PC-9 (cell line): ENCODE measurements around the gene FNDC3B. TPM values are rescaled to one million over a fixed set of nuclear protein-coding genes. Genes with fewer than 3 reads are reported as not detected.
"Not testable (repeated sequence)": the region's sequence is repeated elsewhere in the genome, so short reads cannot be mapped to it uniquely, and the experiment has no call there.

Experiments
- Bru-seq: library from RNA; stranded (reverse); fragments of 400-500 nt; gene quantifications from one replicate; lab custom pipeline; 2021; lab: Mats Ljungman, UMichigan
- BruChase-seq, 2 experiments: library from RNA; stranded (reverse); fragments of 400-500 nt; gene quantifications; one replicate each; lab custom pipeline; 2021; lab: Mats Ljungman, UMichigan
- BruUV-seq: library from RNA; stranded (reverse); fragments of 400-500 nt; replicated peaks from 2 replicates; lab custom pipeline; 2021; lab: Mats Ljungman, UMichigan
- CTCF ChIA-PET: fragments of 300-600 bp; sonication (Branson Sonifier 250); formaldehyde crosslinking; loops from one replicate; lab custom pipeline; 2022; ENCODE audit warnings: antibody characterized with exemption; lab: Charles Lee
- POLR2A ChIA-PET: fragments of 300-600 bp; sonication (Branson Sonifier 250); formaldehyde crosslinking; loops from one replicate; lab custom pipeline; 2022; ENCODE audit warnings: antibody characterized with exemption; ENCODE audit not compliant: unreplicated experiment; lab: Charles Lee
- DNase-seq, 2 experiments: peaks; one replicate each; pipeline versions ENCODE4 v3.0.0 to v3.0.0-alpha.2; 2015 to 2022; ENCODE audit warnings: mixed read lengths in 1 of 2
- H2AFZ ChIP-seq: fragments of 200-600 bp; sonication (generic); 2 replicates; pipeline ENCODE4 v1.8.1; 2017; ENCODE audit warnings: antibody characterized with exemption
- H3F3A ChIP-seq: fragments of 200-600 bp; sonication (generic); 2 replicates; pipeline ENCODE4 v1.8.1; 2017; ENCODE audit warnings: antibody characterized with exemption, mild to moderate bottlenecking, low read depth; ENCODE audit not compliant: insufficient read depth
- H3K27ac ChIP-seq: fragments of 200-600 bp; sonication (generic); 2 replicates; pipeline ENCODE4 v1.6.1; 2016; ENCODE audit warnings: mixed run types
- H3K27me3 ChIP-seq: fragments of 200-600 bp; sonication (generic); 2 replicates; pipeline ENCODE4 v1.6.1; 2016; ENCODE audit warnings: low read depth, mixed run types; ENCODE audit not compliant: insufficient read depth
- H3K36me3 ChIP-seq: fragments of 200-600 bp; sonication (generic); 2 replicates; pipeline ENCODE4 v1.6.1; 2016; ENCODE audit warnings: low read depth, mixed run types
- H3K4me1 ChIP-seq: fragments of 200-600 bp; sonication (generic); replicated peaks from 2 replicates; pipeline ENCODE4 v1.6.1; 2016; ENCODE audit warnings: mixed run types; ENCODE audit not compliant: insufficient read depth
- H3K4me2 ChIP-seq: fragments of 200-600 bp; sonication (generic); 2 replicates; pipeline ENCODE4 v1.6.1; 2017; ENCODE audit warnings: mixed run types
- H3K4me3 ChIP-seq: fragments of 200-600 bp; sonication (generic); 2 replicates; pipeline ENCODE4 v1.6.1; 2016; ENCODE audit warnings: mixed run types
- H3K79me2 ChIP-seq: fragments of 200-600 bp; sonication (generic); 2 replicates; pipeline ENCODE4 v1.6.1; 2017; ENCODE audit warnings: low read depth, mixed run types
- H3K9me2 ChIP-seq: fragments of 200-600 bp; sonication (generic); 2 replicates; pipeline ENCODE4 v1.8.1; 2017; ENCODE audit warnings: mild to moderate bottlenecking; ENCODE audit not compliant: insufficient read depth
- H3K9me3 ChIP-seq: fragments of 200-600 bp; sonication (generic); 2 replicates; pipeline ENCODE4 v1.8.1; 2016; ENCODE audit warnings: low read depth; ENCODE audit not compliant: insufficient read depth
- H4K20me1 ChIP-seq: fragments of 200-600 bp; sonication (generic); 2 replicates; pipeline ENCODE4 v1.8.1; 2017; ENCODE audit not compliant: insufficient read depth
- CTCF ChIP-seq: fragments of 200-600 bp; sonication (generic); conservative IDR thresholded peaks from 2 replicates; pipeline ENCODE4 v1.6.1; 2017; ENCODE audit warnings: mixed run types, antibody characterized with exemption, mild to moderate bottlenecking, moderate library complexity
- EZH2 ChIP-seq: fragments of 200-600 bp; sonication (generic); IDR thresholded peaks from 2 replicates; pipeline ENCODE4 v1.8.0; 2017; ENCODE audit warnings: antibody characterized with exemption, low read depth
- intact Hi-C: fragments of 100-400 bp; cut with micrococcal nuclease; formaldehyde crosslinking; loops from one replicate; pipeline ENCODE4 v1.10.0; 2022; ENCODE audit not compliant: unreplicated experiment
- long read RNA-seq: library from polyadenylated mRNA; stranded (forward); transcript quantifications from one replicate; pipeline ENCODE4 v2.0.0, GENCODE V29; 2022
- total RNA-seq: library from RNA; stranded (reverse); gene quantifications from 2 replicates; pipeline ENCODE4 v1.2.3, GENCODE V29; 2021

FNDC3B gene
- total RNA-seq (79.4 and 106 TPM in 2 replicates), Bru-seq, nascent RNA (percentile 96 among the genes with signal in this experiment), BruChase-seq, experiment 1, labeled RNA remaining after a 2-hour chase (percentile 94 among the genes with signal in this experiment), BruChase-seq, experiment 2, labeled RNA remaining after a 6-hour chase (percentile 79 among the genes with signal in this experiment)
- long read RNA-seq, full-length matches to known transcripts: 20 of 47 reads
- long read RNA-seq, partial matches to known transcripts: 12 of 47 reads
- long read RNA-seq, other reads (novel, unspliced or antisense): 15 of 47 reads

GRCh38 chr3:172039436-172040077 is at the start of gene FNDC3B:
Gene FNDC3B (plus strand): TSS chr3:172039578. CDS start chr3:172112480, 72,902 bp downstream.
- Histone ChIP-seq H3K9me3 (peaks cover 5% of the 10 kb centered on the region; the same call in 1 of the 2 replicates), H4K20me1 (peaks cover 24% of the 10 kb centered on the region), H3K4me1 (peaks cover 58% of the 10 kb centered on the region), H3K36me3 (peaks cover 28% of the 10 kb centered on the region), H3F3A (peaks cover 46% of the 10 kb centered on the region), H3K9me2 (no peaks in the 10 kb centered on the region), H3K27me3 (no peaks in the 10 kb centered on the region), H2AFZ (peak within 1 kb of the TSS; percentile 69), H3K4me3 (peak within 1 kb of the TSS; percentile 63), H3K79me2 (peaks cover 72% of the 10 kb centered on the region), H3K27ac (peak within 1 kb of the TSS; percentile 96), H3K4me2 (peak within 1 kb of the TSS; percentile 80)
- POLR2A ChIA-PET: interaction anchor here (0.6 to 1.0 kb wide), 5 partner anchors 43 to 307 kb away, joined by 3 to 9 read pairs (median 4); no protein-coding TSS in a partner anchor
- TF ChIP-seq CTCF: no peak
- TF ChIP-seq EZH2: no peak
- TSS peak; percentile 51 for BruUV-seq
- intact Hi-C loops: loop anchor here (1.0 to 5.0 kb wide), 8 partner anchors 79 to 392 kb away; partner anchors contain the start of gene PLD1
- DNase-seq: peak; percentile 91 to 96
- CTCF ChIA-PET: interaction anchor here (0.9 kb wide), 1 partner anchor 267 kb away, joined by 4 read pairs; no protein-coding TSS in a partner anchor

- H3K36me3 ChIP-seq, DNase-seq, H3K4me3 ChIP-seq, H3F3A ChIP-seq, H3K9me3 ChIP-seq, H3K4me2 ChIP-seq, CTCF ChIA-PET, H3K9me2 ChIP-seq, BruUV-seq, intact Hi-C loops, H3K27me3 ChIP-seq, POLR2A ChIA-PET, H3K79me2 ChIP-seq, H3K27ac ChIP-seq, H2AFZ ChIP-seq, H4K20me1 ChIP-seq: not testable (repeated sequence)
- H3K4me1 ChIP-seq: peaks cover 13% of the 10 kb centered on the region; the same call in 1 of the 2 replicates
Measured at GRCh38 chr3:171990239-171990638, 49.1 kb upstream of the FNDC3B start.

GRCh38 chr3:171991166-171991565 is 48.2 kb upstream of the FNDC3B start:
- no peaks in the 10 kb centered on the region for H3F3A ChIP-seq
- no peaks in the 10 kb centered on the region for H3K79me2 ChIP-seq
- H3K4me2 ChIP-seq: no peak overlapping the region
- CTCF ChIA-PET: no interaction called here
- no peak for TF ChIP-seq EZH2
- no peak for TF ChIP-seq CTCF
- H3K27me3 ChIP-seq: no peaks in the 10 kb centered on the region
- H3K9me3 ChIP-seq: 0 out of 2 replicates have a peak, but pooled peaks cover 5% of the 10 kb centered on the region
- POLR2A ChIA-PET: no interaction called here
- no peaks in the 10 kb centered on the region for H4K20me1 ChIP-seq
- peaks cover 6% of the 10 kb centered on the region; the same call in 1 of the 2 replicates for H3K4me1 ChIP-seq
- peaks cover 3% of the 10 kb centered on the region; the same call in 1 of the 2 replicates for H3K9me2 ChIP-seq
- no peak overlapping the region for H3K27ac ChIP-seq
- intact Hi-C loops: no loop called here
- no peak overlapping the region for H3K4me3 ChIP-seq
- H3K36me3 ChIP-seq: no peaks in the 10 kb centered on the region; the same call in 1 of the 2 replicates
- no peak for DNase-seq
- H2AFZ ChIP-seq: no peak overlapping the region
- BruUV-seq: no TSS peak
